ENCODE measurements around the gene GMCL2. TPM values are rescaled to one million over a fixed set of nuclear protein-coding genes. Genes with fewer than 3 reads are reported as not detected.

The GMCL2 gene
- total RNA-seq, 1 donor from 2014 or later = not detected

GRCh38 chr5:178142642-178143041 lies 44.5 kb downstream of the GMCL2 start:
- Mint-ChIP-seq H3K27ac (no peak overlapping the region), H3K36me3 (peaks cover 25% of the 10 kb centered on the region)
- no peak for TF ChIP-seq CTCF (conservative IDR thresholded peaks at IDR 0.05)

GRCh38 chr5:178141550-178141949 lies 45.6 kb downstream of the GMCL2 start:
- Mint-ChIP-seq H3K9me3 (no peaks in the 10 kb centered on the region), H3K27ac (no peak overlapping the region), H3K27me3 (no peaks in the 10 kb centered on the region), H3K4me3 (no peak overlapping the region), H3K4me1 (ENCODE audit: unreplicated experiment) (peaks cover 8% of the 10 kb centered on the region), H3K36me3 (peaks cover 22% of the 10 kb centered on the region)
- no peak for TF ChIP-seq CTCF (conservative IDR thresholded peaks at IDR 0.05)
- no peak for DNase-seq (ENCODE audit: extremely low spot score, unreplicated experiment)

More at GRCh38 chr5:178142642-178143041, 44.5 kb downstream of the GMCL2 start:
- H3K9me3 Mint-ChIP-seq = no peaks in the 10 kb centered on the region
- no peak overlapping the region for H3K4me3 Mint-ChIP-seq
- H3K27me3 Mint-ChIP-seq = no peaks in the 10 kb centered on the region
- H3K4me1 Mint-ChIP-seq (ENCODE audit: unreplicated experiment) = peaks cover 10% of the 10 kb centered on the region
- DNase-seq (ENCODE audit: extremely low spot score, unreplicated experiment) = no peak

- Mint-ChIP-seq H3K36me3 (peaks cover 31% of the 10 kb centered on the region), H3K9me3 (no peaks in the 10 kb centered on the region), H3K27me3 (no peaks in the 10 kb centered on the region), H3K4me3 (no peak overlapping the region), H3K27ac (no peak overlapping the region), H3K4me1 (ENCODE audit: unreplicated experiment) (peaks cover 6% of the 10 kb centered on the region)
- TF ChIP-seq CTCF (conservative IDR thresholded peaks at IDR 0.05) = no peak
- DNase-seq (ENCODE audit: extremely low spot score, unreplicated experiment) = no peak
These were observed 49.2 kb downstream of the GMCL2 start for GRCh38 chr5:178137991-178138390.

GRCh38 chr5:178136990-178137389 lies 50.2 kb downstream of the GMCL2 start:
- Mint-ChIP-seq H3K36me3 (peaks cover 27% of the 10 kb centered on the region), H3K27me3 (no peaks in the 10 kb centered on the region), H3K4me1 (ENCODE audit: unreplicated experiment) (peaks cover 6% of the 10 kb centered on the region), H3K9me3 (no peaks in the 10 kb centered on the region), H3K27ac (no peak overlapping the region), H3K4me3 (no peak overlapping the region)
- DNase-seq (ENCODE audit: extremely low spot score, unreplicated experiment) = no peak
- TF ChIP-seq CTCF (conservative IDR thresholded peaks at IDR 0.05) = no peak

Other genes with a start within 250 kb of the GMCL2 start
- not detected in 2 replicates for gene PROP1, start 191.1 kb downstream of the GMCL2 start, total RNA-seq (ENCODE audit: low replicate concordance)
- gene N4BP3, start 73.8 kb downstream of the GMCL2 start, total RNA-seq (ENCODE audit: low replicate concordance) = 6.6 and 11.2 TPM in 2 replicates
- 41.8 and 52.1 TPM in 2 replicates for gene RMND5B, start 56.4 kb downstream of the GMCL2 start, total RNA-seq (ENCODE audit: low replicate concordance)
- 136 and 161 TPM in 2 replicates for gene NHP2, start 33.5 kb downstream of the GMCL2 start, total RNA-seq (ENCODE audit: low replicate concordance)
- 174 and 245 TPM in 2 replicates for gene HNRNPAB, start 17.2 kb upstream of the GMCL2 start, total RNA-seq (ENCODE audit: low replicate concordance)
- gene PHYKPL, start 45.4 kb upstream of the GMCL2 start, total RNA-seq (ENCODE audit: low replicate concordance) = 52.7 and 76.2 TPM in 2 replicates